GM12878 (cell line): ENCODE results near the gene KISS1R. TPM values are rescaled to one million over a fixed set of nuclear protein-coding genes. Genes with fewer than 3 reads are reported as not detected.

Experiments used
- ATAC-seq: fragments of 200-7000 bp; cut with Tn5 transposase; 3 replicates; pipeline ENCODE4 v1.9.1; 2020; ENCODE audit warnings: mild to moderate bottlenecking, moderate library complexity
- BruUV-seq: library from RNA; stranded (reverse); fragments of 400-500 nt; replicated peaks from 2 replicates; lab custom pipeline; 2021; lab: Mats Ljungman, UMichigan
- CTCF ChIA-PET: fragments of 300-600 bp; sonication (Branson Sonifier 250); formaldehyde crosslinking; extraction: SDS; loops from one replicate; lab custom pipeline; 2021; ENCODE audit warnings: inconsistent platforms; lab: Yijun Ruan, JAX
- POLR2A ChIA-PET: fragments of 350-600 bp; formaldehyde crosslinking; extraction: SDS; loops from one replicate; lab custom pipeline; 2021; ENCODE audit warnings: inconsistent platforms; lab: Charles Lee
- RAD21 ChIA-PET: fragments of 300-600 bp; sonication (Branson Sonifier 250); formaldehyde crosslinking; loops from one replicate; lab custom pipeline; 2023; ENCODE audit warnings: antibody characterized with exemption; ENCODE audit not compliant: unreplicated experiment; lab: Charles Lee
- SMC1A ChIA-PET: fragments of 300-600 bp; sonication (Branson Sonifier 250); formaldehyde crosslinking; loops from one replicate; lab custom pipeline; 2023; ENCODE audit not compliant: unreplicated experiment, uncharacterized antibody; lab: Charles Lee
- DNase-seq: peaks from one replicate; pipeline ENCODE4 v3.0.0-alpha.2; 2011; ENCODE audit warnings: low read depth, low spot score
- FAIRE-seq: peaks from 3 replicates; lab custom pipeline; 2011; peaks lifted over from hg19 to GRCh38; lab: Jason Lieb, UNC
- H2AFZ ChIP-seq: 2 replicates; pipeline ENCODE4 v1.6.0; 2011; ENCODE audit warnings: low read depth, low read length, control low read depth; ENCODE audit not compliant: control insufficient read depth
- H3K27ac ChIP-seq: 2 replicates; pipeline ENCODE4 v1.5.1; 2011; ENCODE audit warnings: control low read depth; ENCODE audit not compliant: control insufficient read depth, insufficient read depth
- H3K27me3 ChIP-seq, 2 experiments: replicated peaks in 1 of 2; 2 replicates each; pipeline versions ENCODE4 v1.6.0 to v1.6.1; 2011; ENCODE audit warnings: low read length in 1 of 2; ENCODE audit not compliant: control insufficient read depth in 2 of 2, insufficient read depth in 2 of 2
- H3K36me3 ChIP-seq, 2 experiments: 2 replicates each; pipeline ENCODE4 v1.5.1; 2011; ENCODE audit warnings: low read length in 1 of 2; ENCODE audit not compliant: control insufficient read depth in 2 of 2, insufficient read depth in 2 of 2
- H3K4me1 ChIP-seq: 2 replicates; pipeline ENCODE4 v1.6.1; 2011; ENCODE audit warnings: mild to moderate bottlenecking, low read length, moderate library complexity, mixed read lengths; ENCODE audit not compliant: control insufficient read depth, insufficient read depth
- H3K4me2 ChIP-seq: 2 replicates; pipeline ENCODE4 v1.6.0; 2011; ENCODE audit warnings: control low read depth; ENCODE audit not compliant: control insufficient read depth, insufficient read depth
- H3K4me3 ChIP-seq: fragments of 200-600 bp; sonication (generic); 2 replicates; pipeline ENCODE4 v1.5.1; 2016
- H3K79me2 ChIP-seq: 2 replicates; pipeline ENCODE4 v1.6.0; 2011; ENCODE audit warnings: low read length; ENCODE audit not compliant: control insufficient read depth, insufficient read depth
- H3K9ac ChIP-seq: 2 replicates; pipeline ENCODE4 v1.8.0; 2011; ENCODE audit warnings: low read length, control low read depth, mixed read lengths; ENCODE audit not compliant: control insufficient read depth, insufficient read depth
- H3K9me3 ChIP-seq: replicated peaks from 3 replicates; pipeline ENCODE4 v1.5.1; 2011; ENCODE audit warnings: mild to moderate bottlenecking, low read length; ENCODE audit not compliant: control insufficient read depth, insufficient read depth
- H4K20me1 ChIP-seq: 2 replicates; pipeline ENCODE4 v1.6.0; 2011; ENCODE audit not compliant: control insufficient read depth, insufficient read depth
- BMI1 ChIP-seq: fragments of 450-650 bp; IDR thresholded peaks from 2 replicates; pipeline ENCODE4 v1.6.1; 2016; ENCODE audit warnings: mild to moderate bottlenecking, moderate library complexity, borderline replicate concordance
- EED ChIP-seq: sonication (generic); IDR thresholded peaks from 2 replicates; pipeline ENCODE4 v1.6.1; 2016; ENCODE audit warnings: antibody characterized with exemption, low read depth
- EZH2 ChIP-seq: IDR thresholded peaks from 2 replicates; pipeline ENCODE4 v1.6.1; 2012; ENCODE audit warnings: low read depth, mild to moderate bottlenecking, control low read depth, inconsistent platforms, low read length, borderline replicate concordance; ENCODE audit not compliant: control insufficient read depth
- FOXM1 ChIP-seq: IDR thresholded peaks from 2 replicates; pipeline ENCODE4 v1.6.1; 2012; ENCODE audit warnings: low read depth, mild to moderate bottlenecking, inconsistent platforms, low read length, moderate library complexity
- HDAC2 ChIP-seq: fragments of 200-600 bp; sonication (generic); IDR thresholded peaks from 2 replicates; pipeline ENCODE4 v1.6.1; 2017
- JUNB ChIP-seq: IDR thresholded peaks from 2 replicates; pipeline ENCODE4 v1.6.1; 2016; ENCODE audit warnings: antibody characterized with exemption, mild to moderate bottlenecking
- MEF2B ChIP-seq: fragments of 450-650 bp; IDR thresholded peaks from 2 replicates; pipeline ENCODE4 v1.6.1; 2018; ENCODE audit warnings: mild to moderate bottlenecking, moderate library complexity; ENCODE audit not compliant: partially characterized antibody, poor library complexity, severe bottlenecking
- NKRF ChIP-seq: fragments of 450-650 bp; conservative IDR thresholded peaks from 2 replicates; pipeline ENCODE4 v1.6.1; 2017; ENCODE audit warnings: mild to moderate bottlenecking, moderate library complexity
- NR2C2 ChIP-seq: IDR thresholded peaks from 2 replicates; pipeline ENCODE4 v1.6.1; 2011; ENCODE audit warnings: borderline replicate concordance, low read depth; ENCODE audit not compliant: control insufficient read depth, insufficient read length
- RAD21 ChIP-seq: IDR thresholded peaks from 2 replicates; pipeline ENCODE4 v1.6.1; 2011; ENCODE audit warnings: mild to moderate bottlenecking, low read depth, low read length, moderate library complexity; ENCODE audit not compliant: insufficient read depth
- SMAD1 ChIP-seq: fragments of 450-650 bp; IDR thresholded peaks from 2 replicates; pipeline ENCODE4 v1.6.1; 2018; ENCODE audit warnings: mild to moderate bottlenecking, low read depth; ENCODE audit not compliant: partially characterized antibody
- STAT3 ChIP-seq: IDR thresholded peaks from 2 replicates; pipeline ENCODE4 v1.6.1; 2011; ENCODE audit warnings: low read depth, low read length, improper control_type of control experiment
- SUZ12 ChIP-seq: fragments of 200-600 bp; sonication (generic); IDR thresholded peaks from one replicate; pipeline ENCODE4 v1.6.1; 2018; ENCODE audit warnings: antibody characterized with exemption, mild to moderate bottlenecking; ENCODE audit not compliant: unreplicated experiment
- TAF1 ChIP-seq: IDR thresholded peaks from 2 replicates; pipeline ENCODE4 v1.6.1; 2011; ENCODE audit warnings: mild to moderate bottlenecking, low read depth, low read length, borderline replicate concordance
- ZNF217 ChIP-seq: fragments of 450-650 bp; IDR thresholded peaks from 2 replicates; pipeline ENCODE4 v1.6.1; 2017; ENCODE audit warnings: antibody characterized with exemption, mild to moderate bottlenecking
- WGBS: methylation state at CpG from one replicate; pipeline ENCODE4 v1.1.6; 2016; ENCODE audit warnings: low lambda C conversion rate; ENCODE audit not compliant: insufficient replicate concordance, insufficient coverage; ENCODE audit errors: missing lambda C conversion rate; 5-methylcytosine and 5-hydroxymethylcytosine counted together
- in situ Hi-C: fragments of 300-500 bp; cut with MboI; formaldehyde crosslinking; loops from 9 replicates; pipeline ENCODE4 v1.14.3; 2018; ENCODE audit warnings: mixed read lengths
- intact Hi-C: fragments of 100-400 bp; cut with micrococcal nuclease; formaldehyde crosslinking; loops from one replicate; pipeline ENCODE4 v1.14.2; 2022; ENCODE audit not compliant: unreplicated experiment
- polyA plus RNA-seq, 11 experiments: library from polyadenylated mRNA; depleted of rRNA in 4 of 11; unstranded in 6 of 11; stranded (reverse) in 5 of 11; fragments of >200 nt; fragmentation: Nextera tagmentation in 4 of 11; fragmentation: Illumina TruSeq in 1 of 11; extraction: Ambion mirVana in 4 of 11; extraction: Trizol in 1 of 11; gene quantifications; 1 replicate in 1 of 11; 2 replicates in 10 of 11; pipeline versions ENCODE4 v1.2.1 to v1.2.3, GENCODE V29; 2011 to 2016; ENCODE audit warnings: inconsistent platforms in 2 of 11, missing spikeins in 2 of 11, low read depth in 1 of 11
- total RNA-seq, 4 experiments: library from RNA; depleted of rRNA in 3 of 4; stranded (reverse); fragments of >200 nt in 3 of 4; fragmentation: Illumina TruSeq in 1 of 4; extraction: Trizol in 1 of 4; gene quantifications; 2 replicates each; pipeline versions ENCODE4 v1.2.1 to v1.2.3, GENCODE V29; 2013 to 2021
- TF ChIP-seq, protein P1 (sequence below): fragments of 450-650 bp; IDR thresholded peaks from 2 replicates; pipeline ENCODE4 v1.6.1; 2014; ENCODE audit warnings: mild to moderate bottlenecking
- TF ChIP-seq, protein P2 (sequence below): fragments of 450-650 bp; formaldehyde crosslinking; IDR thresholded peaks from 2 replicates; pipeline ENCODE4 v1.4.0; 2022; ENCODE audit warnings: mild to moderate bottlenecking, moderate library complexity

KISS1R gene
- total and polyA plus RNA-seq, 10 of the 15 experiments (the other 5 are each of a cell fraction or from before 2014, with no cell fraction given), result 0.13 to 2.7 (median 1.4) TPM; not detected in 3

- TF ChIP-seq BMI1, result no peak
These were observed 25.1 kb downstream of the KISS1R start (continued) for GRCh38 chr19:942133-942645.

DNA sequence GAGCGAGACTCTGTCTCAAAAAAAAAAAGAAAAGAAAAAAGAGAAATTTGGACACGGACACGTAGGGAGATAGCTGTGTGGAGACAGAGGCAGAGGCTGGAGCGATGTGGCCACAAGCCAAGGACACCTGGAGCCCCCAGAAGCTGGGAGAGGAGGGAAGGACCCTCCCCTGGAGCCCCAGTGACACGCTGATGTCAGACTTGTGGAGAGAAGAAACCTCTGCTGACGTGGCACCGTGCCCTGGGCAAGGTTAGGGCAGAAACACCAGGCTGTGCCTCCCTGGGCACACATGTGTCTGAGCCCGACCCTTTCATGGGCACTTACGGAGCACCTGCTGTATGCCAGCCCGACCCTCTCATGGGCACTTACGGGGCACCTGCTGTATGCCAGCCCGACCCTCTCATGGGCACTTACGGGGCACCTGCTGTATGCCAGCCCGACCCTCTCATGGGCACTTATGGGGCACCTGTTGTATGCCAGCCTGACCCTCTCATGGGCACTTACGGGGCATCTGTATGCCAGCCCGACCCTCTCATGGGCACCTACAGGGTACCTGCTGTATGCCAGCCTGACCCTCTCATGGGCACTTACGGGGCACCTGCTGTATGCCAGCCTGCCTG is 26.5 kb downstream of the KISS1R start:
- intact Hi-C loops, result no loop called here
- Histone ChIP-seq H3K27ac (no peak overlapping the region), H3K4me3 (no peak overlapping the region), H2AFZ (no peak overlapping the region), H3K9me3 (no peaks in the 10 kb centered on the region), H3K36me3 (peaks cover 18 to 31% of the 10 kb centered on the region in 2 experiments), H3K9ac (no peak overlapping the region), H3K4me2 (no peak overlapping the region), H3K79me2 (peaks cover 61% of the 10 kb centered on the region), H3K4me1 (peaks cover 16% of the 10 kb centered on the region), H4K20me1 (no peaks in the 10 kb centered on the region; the same call in 1 of the 2 replicates), H3K27me3 (no peaks in the 10 kb centered on the region)
- no peak for ATAC-seq
- DNase-seq, result no peak
- FAIRE-seq, result no peak
- in situ Hi-C loops, result no loop called here
- ChIA-PET POLR2A (no interaction called here), CTCF (no interaction called here), SMC1A (interaction anchor here (1.1 kb wide), 1 partner anchor 210 kb away, joined by 4 read pairs; no protein-coding TSS in a partner anchor), RAD21 (no interaction called here)
- 95% methylated on average over 17 of the region's 17 CpGs for WGBS
- BruUV-seq, result TSS peak; percentile 29
- no peak for TF ChIP-seq EZH2
- TF ChIP-seq MEF2B, result no peak
- TF ChIP-seq STAT3, result no peak
- TF ChIP-seq SMAD1, result no peak
- no peak for TF ChIP-seq SUZ12
- TF ChIP-seq JUNB, result no peak
- no peak for TF ChIP-seq NKRF
- TF ChIP-seq, protein P1, sequence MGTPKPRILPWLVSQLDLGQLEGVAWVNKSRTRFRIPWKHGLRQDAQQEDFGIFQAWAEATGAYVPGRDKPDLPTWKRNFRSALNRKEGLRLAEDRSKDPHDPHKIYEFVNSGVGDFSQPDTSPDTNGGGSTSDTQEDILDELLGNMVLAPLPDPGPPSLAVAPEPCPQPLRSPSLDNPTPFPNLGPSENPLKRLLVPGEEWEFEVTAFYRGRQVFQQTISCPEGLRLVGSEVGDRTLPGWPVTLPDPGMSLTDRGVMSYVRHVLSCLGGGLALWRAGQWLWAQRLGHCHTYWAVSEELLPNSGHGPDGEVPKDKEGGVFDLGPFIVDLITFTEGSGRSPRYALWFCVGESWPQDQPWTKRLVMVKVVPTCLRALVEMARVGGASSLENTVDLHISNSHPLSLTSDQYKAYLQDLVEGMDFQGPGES, result no peak
- no peak for TF ChIP-seq NR2C2
- TF ChIP-seq HDAC2, result no peak
- TF ChIP-seq FOXM1, result no peak
- TF ChIP-seq, protein P2, sequence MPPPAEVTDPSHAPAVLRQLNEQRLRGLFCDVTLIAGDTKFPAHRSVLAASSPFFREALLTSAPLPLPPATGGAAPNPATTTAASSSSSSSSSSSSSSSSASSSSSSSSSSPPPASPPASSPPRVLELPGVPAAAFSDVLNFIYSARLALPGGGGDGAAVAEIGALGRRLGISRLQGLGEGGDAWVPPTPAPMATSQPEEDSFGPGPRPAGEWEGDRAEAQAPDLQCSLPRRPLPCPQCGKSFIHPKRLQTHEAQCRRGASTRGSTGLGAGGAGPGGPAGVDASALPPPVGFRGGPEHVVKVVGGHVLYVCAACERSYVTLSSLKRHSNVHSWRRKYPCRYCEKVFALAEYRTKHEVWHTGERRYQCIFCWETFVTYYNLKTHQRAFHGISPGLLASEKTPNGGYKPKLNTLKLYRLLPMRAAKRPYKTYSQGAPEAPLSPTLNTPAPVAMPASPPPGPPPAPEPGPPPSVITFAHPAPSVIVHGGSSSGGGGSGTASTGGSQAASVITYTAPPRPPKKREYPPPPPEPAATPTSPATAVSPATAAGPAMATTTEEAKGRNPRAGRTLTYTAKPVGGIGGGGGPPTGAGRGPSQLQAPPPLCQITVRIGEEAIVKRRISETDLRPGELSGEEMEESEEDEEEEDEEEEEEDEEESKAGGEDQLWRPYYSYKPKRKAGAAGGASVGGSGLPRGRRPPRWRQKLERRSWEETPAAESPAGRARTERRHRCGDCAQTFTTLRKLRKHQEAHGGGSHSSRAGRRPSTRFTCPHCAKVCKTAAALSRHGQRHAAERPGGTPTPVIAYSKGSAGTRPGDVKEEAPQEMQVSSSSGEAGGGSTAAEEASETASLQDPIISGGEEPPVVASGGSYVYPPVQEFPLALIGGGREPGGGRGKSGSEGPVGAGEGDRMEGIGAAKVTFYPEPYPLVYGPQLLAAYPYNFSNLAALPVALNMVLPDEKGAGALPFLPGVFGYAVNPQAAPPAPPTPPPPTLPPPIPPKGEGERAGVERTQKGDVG (CRISPR knock-in tag), result no peak
- TF ChIP-seq TAF1, result no peak
- no peak for TF ChIP-seq RAD21
- no peak for TF ChIP-seq ZNF217
- no peak for TF ChIP-seq EED
